ENCODE results near the gene MTA3.
A peak's percentile ranks its signal among the peaks of the same experiment; 100 is the strongest.
"Not testable (repeated sequence)": the region's sequence is repeated elsewhere in the genome, so short reads cannot be mapped to it uniquely, and the experiment has no call there.

MTA3 gene

GRCh38 chr2:42613281-42614064, 45.0 kb downstream of the MTA3 start:
- DNase-seq (ENCODE audit: low spot score), result no peak

DNA sequence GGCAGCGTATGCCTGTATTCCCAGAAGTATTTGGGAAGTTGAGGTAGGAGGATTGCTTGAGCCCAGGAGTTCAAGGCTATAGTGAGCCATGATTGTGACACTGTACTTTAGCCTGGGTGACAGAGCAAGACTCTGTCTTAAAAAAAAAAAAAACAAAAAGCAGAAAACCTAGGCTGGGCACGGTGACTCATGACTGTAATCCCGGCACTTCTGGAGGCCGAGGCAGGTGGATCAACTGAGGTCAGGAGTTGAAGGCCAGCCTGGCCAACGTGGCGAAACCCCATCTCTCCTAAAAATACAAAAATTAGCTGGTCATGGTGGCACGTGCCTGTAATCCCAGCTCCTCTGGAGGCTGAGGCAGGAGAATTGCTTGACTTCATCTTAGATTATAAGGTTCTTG, 46.4 kb downstream of the MTA3 start:
- DNase-seq (ENCODE audit: low spot score), result no peak

DNA sequence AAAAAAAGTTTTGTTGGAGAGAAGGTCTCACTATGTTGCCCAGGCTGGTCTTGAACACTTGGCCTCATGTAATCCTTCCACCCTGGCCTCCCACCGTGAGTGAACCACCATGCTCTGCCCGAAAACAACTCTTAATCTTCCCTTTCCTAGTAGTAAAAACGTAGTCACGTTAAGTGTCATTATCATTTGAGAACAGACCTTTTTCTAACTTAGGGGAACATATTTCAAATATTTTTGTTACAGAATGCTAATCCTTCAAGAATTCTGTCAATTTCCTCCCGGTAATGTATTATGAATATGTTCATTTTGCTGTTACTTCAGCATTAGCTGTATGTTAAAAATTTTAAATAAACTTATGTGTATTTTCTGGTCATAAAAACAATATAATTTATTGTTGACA, 49.7 kb downstream of the MTA3 start:
- no peak for DNase-seq (ENCODE audit: low spot score)

GRCh38 chr2:42618972-42619371, 50.5 kb downstream of the MTA3 start:
- DNase-seq (ENCODE audit: low spot score), result peak; percentile 30

- not testable (repeated sequence) for DNase-seq (ENCODE audit: low spot score)
These were observed 53.2 kb downstream of the MTA3 start for GRCh38 chr2:42621626-42622025.

DNA sequence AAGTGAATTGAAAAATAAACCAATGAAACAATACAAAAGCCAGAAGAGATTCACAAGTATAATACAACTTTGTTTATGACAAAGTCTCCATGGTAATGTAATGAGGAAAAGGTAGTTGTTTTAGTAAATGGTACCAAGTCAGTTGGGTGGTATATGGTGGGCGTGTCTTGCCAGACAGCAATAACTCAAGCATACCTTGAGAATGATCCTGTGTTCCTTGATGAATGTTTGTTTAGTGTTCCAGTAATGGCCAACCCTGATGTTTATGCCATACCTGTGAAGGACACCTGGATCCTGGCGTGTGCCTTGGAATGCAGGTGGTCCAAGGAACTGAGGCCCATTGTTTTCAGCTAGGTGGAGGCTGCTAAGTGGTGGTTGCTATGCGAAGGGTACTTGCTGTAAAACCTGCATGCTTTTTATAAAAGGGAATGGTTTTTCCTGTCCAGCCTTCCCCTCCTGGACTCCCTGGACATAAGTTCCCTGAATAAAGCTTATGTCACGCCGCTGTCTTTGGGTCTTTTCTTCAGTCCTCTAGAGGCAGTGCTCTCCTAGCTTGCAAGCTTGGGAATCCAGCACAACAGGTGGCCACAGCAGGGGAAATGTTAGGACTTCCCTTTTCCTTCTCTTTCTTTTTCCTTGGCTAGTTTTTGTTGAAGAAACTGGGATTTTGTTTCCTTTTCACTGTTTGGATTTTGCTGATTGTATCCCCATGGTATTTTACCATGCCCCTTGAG, 54.7 kb downstream of the MTA3 start:
- no peak for DNase-seq (ENCODE audit: low spot score)

DNA sequence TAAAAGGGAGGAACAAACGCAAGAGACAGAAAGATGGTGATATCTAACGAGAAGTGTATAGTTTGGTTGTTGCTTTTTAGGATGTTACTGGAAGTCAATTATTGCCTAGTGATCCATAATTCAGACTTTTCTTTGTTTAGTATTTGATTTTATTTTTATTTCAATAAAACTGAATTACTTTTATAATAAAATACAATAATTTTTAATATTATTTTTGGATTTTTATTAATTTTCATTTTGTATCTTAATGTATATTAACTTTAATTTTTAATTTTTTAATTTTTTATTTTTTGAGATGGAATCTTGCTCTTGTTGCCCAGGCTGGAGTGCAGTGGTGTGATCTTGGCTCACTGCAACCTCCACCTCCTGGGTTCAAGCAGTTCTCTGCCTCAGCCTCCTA, 55.6 kb downstream of the MTA3 start:
- DNase-seq (ENCODE audit: low spot score), result no peak

GRCh38 chr2:42628024-42628423, 59.6 kb downstream of the MTA3 start:
- not testable (repeated sequence) for DNase-seq (ENCODE audit: low spot score)

- DNase-seq (ENCODE audit: low spot score), result no peak
These were observed 68.5 kb downstream of the MTA3 start for GRCh38 chr2:42636934-42637333.

DNA sequence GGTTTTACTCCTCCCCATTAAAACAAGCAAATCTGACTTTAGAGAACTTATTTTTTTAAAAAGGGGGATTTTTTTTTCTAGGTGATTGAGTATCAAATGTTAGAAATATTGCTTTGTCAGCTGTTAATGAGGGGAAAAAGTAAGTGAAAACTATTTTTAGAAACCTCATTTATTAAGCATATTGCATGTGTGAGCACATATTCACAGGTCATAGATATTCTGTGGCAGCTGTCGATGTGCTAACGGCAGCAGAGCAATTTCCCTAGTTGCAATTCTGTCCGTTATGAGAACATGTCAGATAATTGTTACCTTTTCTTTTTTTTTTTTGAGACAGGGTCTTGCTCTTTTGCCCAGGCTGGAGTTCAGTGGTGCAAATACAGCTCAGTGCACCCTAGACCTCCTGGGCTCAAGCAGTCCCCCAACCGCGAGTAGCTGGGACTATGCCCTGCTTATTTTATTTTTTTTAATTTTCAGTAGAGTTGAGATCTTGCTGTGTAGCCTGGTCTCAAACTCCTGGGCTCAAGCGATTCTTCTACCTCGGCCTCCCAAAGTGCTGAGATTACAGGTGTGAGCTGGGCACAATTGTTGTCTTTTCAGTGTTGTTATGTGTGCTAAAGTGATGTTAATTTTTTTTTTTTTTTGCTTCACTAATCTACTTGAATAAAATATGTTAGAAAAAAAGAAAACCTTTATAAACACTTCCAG, 69.8 kb downstream of the MTA3 start:
- DNase-seq (ENCODE audit: low spot score), result no peak

- DNase-seq (ENCODE audit: low spot score), result no peak
These were observed 71.1 kb downstream of the MTA3 start for GRCh38 chr2:42639340-42640077.

DNA sequence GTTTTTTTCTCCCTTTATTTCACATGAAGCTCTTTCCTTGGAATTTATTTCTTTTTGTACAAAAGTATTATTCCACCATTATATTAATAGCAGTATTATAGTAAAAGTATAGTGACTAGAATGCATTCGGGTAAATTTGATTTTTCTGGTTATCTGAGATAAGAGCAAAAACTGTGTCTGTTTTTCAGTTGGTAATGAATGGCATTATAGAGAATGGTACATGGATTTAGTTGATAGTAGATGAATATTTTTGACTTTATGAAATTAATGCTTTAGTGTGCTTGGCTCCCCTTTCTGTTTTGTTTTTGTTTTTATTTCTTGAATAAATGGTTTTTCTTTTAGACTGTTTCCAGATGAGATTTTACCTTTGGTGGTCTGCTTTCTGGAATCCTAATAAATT, 71.8 kb downstream of the MTA3 start:
- no peak for DNase-seq (ENCODE audit: low spot score)

- not testable (repeated sequence) for DNase-seq (ENCODE audit: low spot score)
These were observed 73.9 kb downstream of the MTA3 start for GRCh38 chr2:42642371-42642770.

DNA sequence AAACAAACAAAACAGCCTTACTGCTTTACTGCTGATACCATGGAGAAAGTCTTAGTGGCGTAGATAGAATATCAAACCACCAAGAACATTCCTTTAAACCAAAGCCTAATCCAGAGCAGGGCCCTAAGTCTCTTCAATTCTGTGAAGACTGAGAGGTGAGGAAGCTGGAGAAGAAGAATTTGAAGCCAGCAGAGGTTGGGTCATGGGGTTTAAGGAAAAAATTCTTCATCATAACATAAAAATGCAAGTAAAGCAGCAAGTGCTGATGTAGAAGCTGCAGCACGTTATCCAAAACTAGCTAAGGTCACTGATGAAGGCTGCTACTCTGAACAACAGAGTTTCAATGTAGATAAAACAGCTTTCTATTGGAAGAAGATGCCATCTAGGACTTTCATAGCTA, 77.1 kb downstream of the MTA3 start:
- no peak for DNase-seq (ENCODE audit: low spot score)

DNA sequence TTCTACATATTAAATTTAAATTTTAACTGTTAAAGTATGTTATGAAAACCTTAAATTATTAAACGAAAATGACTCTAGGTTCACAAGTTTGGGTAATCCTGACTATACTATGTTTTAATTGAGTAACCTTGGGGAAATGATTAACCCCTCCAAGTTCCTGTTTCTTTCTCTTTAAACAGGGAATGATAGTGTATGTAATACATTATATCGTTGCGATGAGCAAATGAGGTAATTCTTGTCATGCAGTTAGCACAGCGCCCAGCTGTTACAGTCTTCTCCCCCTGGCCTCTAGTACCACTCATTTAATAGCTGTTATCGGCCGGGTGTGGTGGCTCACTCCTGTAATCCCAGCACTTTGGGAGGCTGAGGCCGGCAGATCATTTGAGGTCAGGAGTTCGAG, 80.4 kb downstream of the MTA3 start:
- no peak for DNase-seq (ENCODE audit: low spot score)

DNA sequence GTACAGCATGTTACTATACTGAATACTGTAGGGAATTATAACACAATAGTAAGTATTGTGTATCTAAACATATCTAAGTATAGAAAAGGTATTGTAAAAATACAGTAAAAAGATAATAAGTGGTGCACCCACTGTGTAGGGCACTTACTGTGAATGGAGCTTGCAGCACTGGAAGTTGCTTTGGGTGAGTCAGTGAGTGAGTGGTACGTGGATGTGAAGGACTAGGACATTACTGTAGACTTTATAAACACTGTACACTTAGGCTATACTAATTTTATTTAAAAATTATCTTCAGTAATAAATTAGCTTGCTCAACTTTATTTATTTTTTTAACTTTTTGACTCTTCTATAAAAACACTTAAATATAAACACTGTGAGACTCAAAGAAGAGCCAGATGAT, 82.6 kb downstream of the MTA3 start:
- DNase-seq (ENCODE audit: low spot score), result no peak

DNA sequence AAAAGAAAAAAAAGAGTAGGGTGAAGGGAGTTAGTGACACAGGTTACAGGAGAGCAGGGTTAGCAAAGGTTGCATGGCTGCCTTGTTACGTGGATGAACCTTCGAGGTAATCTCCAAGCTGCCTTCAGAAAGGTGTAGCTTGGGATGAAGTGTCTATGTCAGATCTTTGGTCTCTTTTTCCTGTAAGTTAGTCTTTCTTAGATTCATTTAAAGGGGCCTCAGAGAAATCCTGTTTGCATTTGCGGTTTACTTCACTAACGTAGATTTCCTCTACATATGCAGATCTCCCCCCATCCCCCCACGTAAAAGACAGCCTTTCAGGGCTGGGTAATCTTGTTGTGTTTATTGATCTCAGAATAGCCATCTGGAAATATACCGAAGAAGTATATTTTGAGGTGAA, 83.7 kb downstream of the MTA3 start:
- no peak for DNase-seq (ENCODE audit: low spot score)

GRCh38 chr2:42653039-42653438, 84.6 kb downstream of the MTA3 start:
- no peak for DNase-seq (ENCODE audit: low spot score)

DNA sequence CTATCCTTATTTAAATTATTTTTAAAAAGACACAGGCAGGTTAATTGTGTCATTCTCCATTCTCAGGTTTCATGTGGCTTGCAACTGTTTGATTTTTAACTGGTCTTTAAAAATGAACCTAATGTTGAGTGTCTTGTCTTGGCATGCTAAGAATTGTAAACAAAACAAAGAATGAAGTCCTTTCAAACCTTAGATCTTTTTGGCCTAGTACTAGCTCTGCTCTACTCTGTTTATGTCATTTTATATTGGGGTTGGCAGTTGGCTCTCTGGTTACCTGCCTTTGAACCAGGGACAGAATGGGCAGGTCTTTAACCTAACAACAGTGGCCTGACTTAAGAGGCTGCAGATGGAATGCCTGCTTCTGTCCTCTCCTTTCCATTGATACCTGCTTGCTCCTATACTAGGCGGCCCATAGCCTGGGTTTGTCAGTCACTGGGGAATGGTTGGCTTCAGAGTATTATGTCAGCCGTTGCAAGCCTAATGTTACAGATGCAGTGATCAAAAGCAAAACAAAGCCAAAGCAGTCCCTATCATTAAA, 85.5 kb downstream of the MTA3 start:
- DNase-seq (ENCODE audit: low spot score), result no peak

- DNase-seq (ENCODE audit: low spot score), result no peak
These were observed 89.9 kb downstream of the MTA3 start for GRCh38 chr2:42658306-42658705.

- no peak for DNase-seq (ENCODE audit: low spot score)
These were observed 91.2 kb downstream of the MTA3 start for GRCh38 chr2:42659609-42660008.
